Tibial nerve (tissue), 4 donors: ENCODE data around the gene CDK19. TPM values are rescaled to one million over a fixed set of nuclear protein-coding genes. Genes with fewer than 3 reads are reported as not detected.

ENCODE experiments used
- DNase-seq, 2 donors: peaks; one replicate each; pipeline ENCODE4 v3.0.0-alpha.2; 2019; ENCODE audit warnings: low spot score in 2 of 2
- H3K27ac ChIP-seq, 4 donors: fragments of 200-600 bp; sonication (generic) in 3 of 4; one replicate each; pipeline ENCODE4 v1.5.1; 2017 to 2019; ENCODE audit warnings: mild to moderate bottlenecking in 1 of 4
- H3K27me3 ChIP-seq, 2 donors: fragments of 200-600 bp; sonication (generic) in 1 of 2; one replicate each; pipeline versions ENCODE4 v1.5.1 to v1.6.0; 2017 to 2019
- H3K36me3 ChIP-seq, 3 donors: fragments of 200-600 bp; sonication (generic); one replicate each; pipeline ENCODE4 v1.5.1; 2018 to 2019
- H3K4me1 ChIP-seq, 4 donors: fragments of 200-600 bp; sonication (generic) in 3 of 4; one replicate each; pipeline ENCODE4 v1.5.1; 2017 to 2019
- H3K4me3 ChIP-seq, 4 donors: fragments of 200-600 bp; sonication (generic) in 3 of 4; one replicate each; pipeline ENCODE4 v1.5.1; 2017 to 2019; ENCODE audit warnings: mild to moderate bottlenecking in 1 of 4, moderate library complexity in 1 of 4
- H3K9me3 ChIP-seq, 4 donors: fragments of 200-600 bp; sonication (generic) in 3 of 4; one replicate each; pipeline ENCODE4 v1.5.1; 2017 to 2019
- EP300 ChIP-seq, 2 donors: sonication (generic); formaldehyde crosslinking; IDR thresholded peaks; one replicate each; pipeline ENCODE4 v1.6.1; 2017; ENCODE audit warnings: antibody characterized with exemption in 2 of 2, mild to moderate bottlenecking in 1 of 2
- POLR2A ChIP-seq, 2 donors: fragments of 450-650 bp; IDR thresholded peaks; one replicate each; pipeline ENCODE4 v1.6.1; 2017; ENCODE audit warnings: antibody characterized with exemption in 2 of 2, mild to moderate bottlenecking in 2 of 2, moderate library complexity in 2 of 2
- WGBS, 2 donors: methylation state at CpG; one replicate each; pipeline ENCODE4 v1.1.5; 2018; 5-methylcytosine and 5-hydroxymethylcytosine counted together
- total RNA-seq, 4 donors: library from RNA; depleted of rRNA; stranded (reverse); fragments of >200 nt; gene quantifications; one replicate each; pipeline ENCODE4 v1.1.0, GENCODE V29; 2016
- TF ChIP-seq, protein P1 (sequence below), 5 experiments: fragments of 200-600 bp in 3 of 5; fragments of 450-650 bp in 2 of 5; sonication (generic) in 3 of 5; IDR thresholded peaks; one replicate each; pipeline ENCODE4 v1.5.1; 2016 to 2019; ENCODE audit warnings: antibody characterized with exemption in 5 of 5, mild to moderate bottlenecking in 3 of 5, moderate library complexity in 2 of 5

Gene CDK19
- total RNA-seq, 4 donors from 2014 or later, result 18.6 to 29.3 (median 24.3) TPM

- DNase-seq, result no peak
- no peaks in the 10 kb centered on the region for H3K27me3 ChIP-seq
- H3K4me3 ChIP-seq, result no peak overlapping the region
- H3K9me3 ChIP-seq, result no peaks in the 10 kb centered on the region
- H3K4me1 ChIP-seq, result no peaks in the 10 kb centered on the region
- TF ChIP-seq, protein P1, sequence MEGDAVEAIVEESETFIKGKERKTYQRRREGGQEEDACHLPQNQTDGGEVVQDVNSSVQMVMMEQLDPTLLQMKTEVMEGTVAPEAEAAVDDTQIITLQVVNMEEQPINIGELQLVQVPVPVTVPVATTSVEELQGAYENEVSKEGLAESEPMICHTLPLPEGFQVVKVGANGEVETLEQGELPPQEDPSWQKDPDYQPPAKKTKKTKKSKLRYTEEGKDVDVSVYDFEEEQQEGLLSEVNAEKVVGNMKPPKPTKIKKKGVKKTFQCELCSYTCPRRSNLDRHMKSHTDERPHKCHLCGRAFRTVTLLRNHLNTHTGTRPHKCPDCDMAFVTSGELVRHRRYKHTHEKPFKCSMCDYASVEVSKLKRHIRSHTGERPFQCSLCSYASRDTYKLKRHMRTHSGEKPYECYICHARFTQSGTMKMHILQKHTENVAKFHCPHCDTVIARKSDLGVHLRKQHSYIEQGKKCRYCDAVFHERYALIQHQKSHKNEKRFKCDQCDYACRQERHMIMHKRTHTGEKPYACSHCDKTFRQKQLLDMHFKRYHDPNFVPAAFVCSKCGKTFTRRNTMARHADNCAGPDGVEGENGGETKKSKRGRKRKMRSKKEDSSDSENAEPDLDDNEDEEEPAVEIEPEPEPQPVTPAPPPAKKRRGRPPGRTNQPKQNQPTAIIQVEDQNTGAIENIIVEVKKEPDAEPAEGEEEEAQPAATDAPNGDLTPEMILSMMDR (IDR thresholded peaks at IDR 0.05), result no peak
- 37 to 39% methylated on average over 5 of the region's 5 CpGs for WGBS, 2 donors
- no peak overlapping the region for H3K27ac ChIP-seq
- no peaks in the 10 kb centered on the region for H3K36me3 ChIP-seq
Measured at GRCh38 chr6:110575925-110576463, 239.3 kb downstream of the CDK19 start.

DNA sequence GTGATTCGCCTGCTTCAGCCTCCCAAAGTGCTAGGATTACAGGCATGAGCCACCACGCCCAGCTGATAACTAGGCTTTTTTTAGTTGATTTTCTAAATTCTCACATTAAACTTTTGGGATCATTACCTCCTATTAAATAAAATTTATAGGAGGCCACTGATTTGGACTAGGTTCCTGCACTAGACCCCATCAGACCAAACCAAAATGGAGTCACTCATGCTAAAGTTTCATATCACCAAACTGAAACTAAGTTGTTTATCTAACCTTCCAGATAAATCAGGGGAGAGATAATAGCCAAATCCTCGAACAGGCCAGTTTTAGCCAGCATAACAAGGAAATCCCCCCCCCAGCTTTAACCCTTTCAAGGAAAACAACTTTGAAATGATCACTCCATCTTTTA, 240.5 kb downstream of the CDK19 start:
- H3K27me3 ChIP-seq, result no peaks in the 10 kb centered on the region
- 71 to 75% methylated on average over 3 of the region's 3 CpGs for WGBS, 2 donors
- H3K4me1 ChIP-seq, result no peaks in the 10 kb centered on the region
- DNase-seq, result no peak
- H3K4me3 ChIP-seq, result no peak overlapping the region
- no peaks in the 10 kb centered on the region for H3K9me3 ChIP-seq
- TF ChIP-seq EP300 (IDR thresholded peaks at IDR 0.05) (no peak), POLR2A (IDR thresholded peaks at IDR 0.05) (no peak)
- TF ChIP-seq, protein P1 (IDR thresholded peaks at IDR 0.05), result no peak
- H3K27ac ChIP-seq, result no peak overlapping the region
- no peaks in the 10 kb centered on the region for H3K36me3 ChIP-seq

DNA sequence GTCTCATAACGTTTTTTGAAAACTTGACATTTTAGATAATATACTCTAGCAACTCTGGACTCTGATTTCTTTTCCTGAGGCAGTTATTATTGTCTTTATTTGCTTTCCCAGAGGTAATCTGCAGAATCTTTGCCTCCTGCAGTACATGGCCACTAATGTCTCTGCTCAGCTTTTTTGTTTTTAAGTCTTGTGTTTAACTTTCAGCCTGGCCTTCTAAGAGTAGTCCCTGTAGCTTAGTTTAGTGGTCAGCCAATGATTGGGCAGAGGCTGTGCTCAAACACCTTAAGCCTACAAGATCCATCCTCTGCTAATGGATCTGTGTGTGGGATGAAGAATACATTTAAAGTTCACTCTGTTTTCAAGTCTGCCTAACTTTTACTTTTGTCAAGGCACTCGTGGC, 241.7 kb downstream of the CDK19 start:
- H3K27ac ChIP-seq, result no peak overlapping the region
- no peaks in the 10 kb centered on the region for H3K36me3 ChIP-seq
- H3K27me3 ChIP-seq, result no peaks in the 10 kb centered on the region
- 36 to 45% methylated on average over 2 of the region's 2 CpGs for WGBS, 2 donors
- no peak overlapping the region for H3K4me3 ChIP-seq
- no peaks in the 10 kb centered on the region for H3K4me1 ChIP-seq
- DNase-seq, result no peak
- TF ChIP-seq, protein P1 (IDR thresholded peaks at IDR 0.05), result no peak
- no peak for TF ChIP-seq EP300 (IDR thresholded peaks at IDR 0.05)
- TF ChIP-seq POLR2A (IDR thresholded peaks at IDR 0.05), result no peak
- H3K9me3 ChIP-seq, result no peaks in the 10 kb centered on the region

DNA sequence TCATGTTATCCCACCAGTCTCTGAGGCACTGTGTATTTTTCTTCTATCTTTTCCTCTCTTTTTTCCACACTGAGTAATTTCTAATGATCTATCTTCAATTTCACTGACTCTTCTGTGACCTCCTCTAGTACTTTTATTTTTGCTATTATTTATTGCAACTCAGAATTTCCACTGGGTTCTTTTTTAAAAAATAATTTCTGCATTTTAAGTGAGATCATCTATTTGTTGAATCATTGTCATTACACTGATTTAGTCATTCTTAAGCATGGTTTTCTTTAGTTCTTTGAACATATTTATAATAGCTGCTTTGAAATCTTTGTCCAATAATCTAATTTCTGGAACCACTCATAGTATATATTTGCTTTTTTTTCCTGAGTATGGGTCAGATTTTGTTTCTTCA, 242.1 kb downstream of the CDK19 start:
- Histone ChIP-seq H3K36me3 (no peaks in the 10 kb centered on the region), H3K27me3 (no peaks in the 10 kb centered on the region), H3K9me3 (no peaks in the 10 kb centered on the region), H3K4me1 (no peaks in the 10 kb centered on the region), H3K4me3 (no peak overlapping the region), H3K27ac (no peak overlapping the region)
- TF ChIP-seq, protein P1 (IDR thresholded peaks at IDR 0.05), result no peak
- TF ChIP-seq EP300 (IDR thresholded peaks at IDR 0.05) (no peak), POLR2A (IDR thresholded peaks at IDR 0.05) (no peak)
- no peak for DNase-seq

DNA sequence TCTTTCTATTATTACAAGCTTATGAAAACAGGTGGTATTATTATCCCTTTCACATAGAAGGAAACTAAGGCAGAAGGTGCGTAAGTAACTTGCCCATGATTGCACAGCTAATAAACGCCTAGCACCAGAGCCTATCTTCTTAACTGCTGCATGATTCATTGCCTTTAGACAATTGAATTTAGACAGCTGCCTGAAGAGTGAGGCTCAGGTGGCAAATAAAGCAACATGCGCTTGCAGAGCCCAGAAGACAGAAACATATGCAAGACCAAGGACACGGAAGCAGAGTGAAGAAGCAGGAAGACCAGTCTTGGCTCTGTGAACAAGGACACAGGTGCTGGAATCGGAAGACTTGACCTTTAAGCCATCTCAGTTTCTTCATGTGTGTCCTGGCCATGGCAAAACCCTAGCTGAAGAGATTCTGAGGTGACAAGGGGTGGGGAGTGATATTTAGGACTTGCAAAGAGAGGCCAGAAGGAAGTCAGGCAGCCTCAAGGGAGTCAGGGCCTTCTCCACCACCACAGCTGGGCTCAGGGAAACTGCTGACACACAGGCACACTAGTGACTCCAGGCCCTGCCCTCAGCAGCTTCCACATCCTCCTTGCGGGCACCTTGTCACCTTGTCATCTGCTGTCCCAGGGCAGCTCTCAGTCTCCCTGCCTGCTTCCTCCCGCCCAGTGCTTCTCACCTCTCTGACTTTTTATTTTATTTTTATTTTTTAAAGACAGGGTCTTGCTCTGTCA, 247.1 kb downstream of the CDK19 start:
- Histone ChIP-seq H3K4me3 (no peak overlapping the region), H3K27me3 (no peaks in the 10 kb centered on the region), H3K9me3 (no peaks in the 10 kb centered on the region), H3K36me3 (no peaks in the 10 kb centered on the region), H3K4me1 (no peaks in the 10 kb centered on the region), H3K27ac (no peak overlapping the region)
- no peak for DNase-seq
- TF ChIP-seq POLR2A (IDR thresholded peaks at IDR 0.05) (no peak), EP300 (IDR thresholded peaks at IDR 0.05) (no peak)
- TF ChIP-seq, protein P1 (IDR thresholded peaks at IDR 0.05), result no peak
- WGBS, 2 donors, result 82 to 86% methylated on average over 7 of the region's 7 CpGs
